HL-60 (cell line): ENCODE results near the gene CEBPZOS.
"Not testable (repeated sequence)": the region's sequence is repeated elsewhere in the genome, so short reads cannot be mapped to it uniquely, and the experiment has no call there.

ENCODE experiments used
- DNase-seq, 2 experiments: peaks; one replicate each; pipeline ENCODE4 v3.0.0-alpha.2; 2010 to 2020; ENCODE audit warnings: low read depth in 1 of 2, low spot score in 1 of 2
- H3K27ac ChIP-seq: fragments of 250-450 bp; sonication (Bioruptor Pico); replicated peaks from 2 replicates; pipeline ENCODE4 v1.5.1; 2020; ENCODE audit warnings: mild to moderate bottlenecking, moderate library complexity
- H3K27me3 ChIP-seq: fragments of 250-450 bp; sonication (Bioruptor Pico); 2 replicates; pipeline ENCODE4 v1.5.1; 2021; ENCODE audit warnings: mild to moderate bottlenecking, moderate library complexity; ENCODE audit not compliant: insufficient read depth, poor library complexity, severe bottlenecking
- H3K4me3 ChIP-seq: replicated peaks from 2 replicates; pipeline ENCODE4 v1.5.1; 2011; ENCODE audit warnings: mild to moderate bottlenecking, control low read depth, low read length; ENCODE audit not compliant: insufficient read depth
- CTCF ChIP-seq: IDR thresholded peaks from one replicate; pipeline ENCODE4 v1.5.1; 2011; ENCODE audit warnings: low read length, control low read depth, inconsistent platforms; ENCODE audit not compliant: insufficient read depth
- GABPA ChIP-seq: IDR thresholded peaks from 2 replicates; pipeline ENCODE4 v1.6.1; 2012; ENCODE audit warnings: low read depth
- POLR2AphosphoS5 ChIP-seq: IDR thresholded peaks from 2 replicates; pipeline ENCODE4 v1.6.1; 2012; ENCODE audit warnings: low read depth
- REST ChIP-seq: IDR thresholded peaks from 2 replicates; pipeline ENCODE4 v1.6.1; 2012; ENCODE audit warnings: low read depth; ENCODE audit not compliant: insufficient replicate concordance
- SPI1 ChIP-seq: IDR thresholded peaks from 2 replicates; pipeline ENCODE4 v1.6.1; 2012; ENCODE audit warnings: low read depth, mild to moderate bottlenecking, borderline replicate concordance

The CEBPZOS gene

GRCh38 chr2:37192551-37192950, 3.7 kb upstream of the CEBPZOS start:
- TF ChIP-seq REST (no peak), SPI1 (0 out of 2 replicates have a peak, but pooled peaks have one; percentile 8)
- Histone ChIP-seq H3K4me3 (no peak overlapping the region), H3K27ac (no peak overlapping the region), H3K27me3 (no peaks in the 10 kb centered on the region)
- no peak for DNase-seq

GRCh38 chr2:37195862-37196319, 405 bp upstream of the CEBPZOS start:
- DNase-seq, H3K27me3 ChIP-seq: not testable (repeated sequence)
- Histone ChIP-seq H3K27ac (peak overlapping the region; percentile 93), H3K4me3 (peak overlapping the region; percentile 65)

- Histone ChIP-seq H3K4me3 (no peak overlapping the region), H3K27ac (no peak overlapping the region), H3K27me3 (no peaks in the 10 kb centered on the region)
- no peak for DNase-seq
- TF ChIP-seq CTCF: no peak
- no peak for TF ChIP-seq POLR2AphosphoS5
- no peak for TF ChIP-seq SPI1
- TF ChIP-seq REST: no peak
- TF ChIP-seq GABPA: no peak
Observed at GRCh38 chr2:37198681-37199065, 2.4 kb downstream of the CEBPZOS start.

GRCh38 chr2:37201208-37201607, 4.9 kb downstream of the CEBPZOS start:
- no peaks in the 10 kb centered on the region for H3K27me3 ChIP-seq
- TF ChIP-seq REST (no peak), POLR2AphosphoS5 (no peak), CTCF (no peak), GABPA (no peak), SPI1 (no peak)
- DNase-seq: no peak
- H3K27ac ChIP-seq: no peak overlapping the region
- no peak overlapping the region for H3K4me3 ChIP-seq
